HCT116 (cell line): ENCODE measurements around the gene SPOP. TPM values are rescaled to one million over a fixed set of nuclear protein-coding genes. Genes with fewer than 3 reads are reported as not detected.

Experiments used
- ATAC-seq: fragments of 200-7000 bp; cut with Tn5 transposase; 2 replicates; pipeline ENCODE4 v1.9.1; 2020; ENCODE audit warnings: mild to moderate bottlenecking, moderate library complexity
- BruUV-seq: library from RNA; stranded (reverse); fragments of 400-500 nt; replicated peaks from 2 replicates; lab custom pipeline; 2021; lab: Mats Ljungman, UMichigan
- CTCF ChIA-PET: fragments of 300-600 bp; sonication (Branson Sonifier 250); formaldehyde crosslinking; loops from one replicate; lab custom pipeline; 2021; ENCODE audit warnings: antibody characterized with exemption; lab: Charles Lee
- POLR2A ChIA-PET: fragments of 300-600, 350-600 bp; sonication (Branson Sonifier 250); formaldehyde crosslinking; loops from one replicate; lab custom pipeline; 2021; ENCODE audit warnings: antibody characterized with exemption; lab: Charles Lee
- RAD21 ChIA-PET, 2 experiments: fragments of 300-600 bp; sonication (Branson Sonifier 250); formaldehyde crosslinking; loops; one replicate each; lab custom pipeline; 2023; ENCODE audit warnings: low total read pairs in 2 of 2; ENCODE audit not compliant: uncharacterized antibody in 2 of 2, unreplicated experiment in 2 of 2, low non-redundant PET in 1 of 2; lab: Charles Lee
- DNase-seq: peaks from one replicate; pipeline ENCODE4 v3.0.0-alpha.2; 2010; ENCODE audit warnings: low read depth, low spot score
- H2AFZ ChIP-seq: fragments of 200-600 bp; shearing (Covaris generic), sonication (generic); 2 replicates; pipeline ENCODE4 v1.6.1; 2017; ENCODE audit warnings: low read depth, mixed run types, mixed read lengths, antibody characterized with exemption, low read length; ENCODE audit not compliant: poor library complexity, severe bottlenecking
- H3K27ac ChIP-seq: 2 replicates; pipeline ENCODE4 v1.5.1; 2012; ENCODE audit warnings: low read depth, low read length
- H3K27me3 ChIP-seq: fragments of 200-600 bp; sonication (generic); 2 replicates; pipeline ENCODE4 v1.6.1; 2016; ENCODE audit warnings: mixed run types, low read length, mixed read lengths; ENCODE audit not compliant: insufficient read depth
- H3K36me3 ChIP-seq, 2 experiments: fragments of 200-500 bp in 1 of 2; fragments of 200-600 bp in 1 of 2; sonication (Bioruptor generic) in 1 of 2; sonication (generic) in 1 of 2; 2 replicates each; pipeline versions ENCODE4 v1.5.1 to v1.6.1; 2014 to 2016; ENCODE audit warnings: low read length in 2 of 2, inconsistent platforms in 1 of 2, mixed read lengths in 1 of 2, mixed run types in 1 of 2; ENCODE audit not compliant: insufficient read depth in 2 of 2, control insufficient read depth in 1 of 2
- H3K4me1 ChIP-seq, 2 experiments: fragments of 200-600 bp in 1 of 2; sonication (generic) in 1 of 2; 2 replicates each; pipeline versions ENCODE4 v1.5.1 to v1.6.1; 2012 to 2017; ENCODE audit warnings: low read length in 2 of 2, inconsistent platforms in 1 of 2, mild to moderate bottlenecking in 1 of 2, mixed read lengths in 1 of 2, mixed run types in 1 of 2, moderate library complexity in 1 of 2; ENCODE audit not compliant: insufficient read depth in 2 of 2, control insufficient read depth in 1 of 2
- H3K4me2 ChIP-seq: fragments of 200-600 bp; sonication (generic); 2 replicates; pipeline ENCODE4 v1.6.1; 2017; ENCODE audit warnings: mixed run types, low read length, mixed read lengths
- H3K4me3 ChIP-seq, 2 experiments: fragments of 200-600 bp in 1 of 2; sonication (generic) in 1 of 2; replicated peaks in 1 of 2; 2 replicates each; pipeline ENCODE4 v1.5.1; 2011 to 2016; ENCODE audit warnings: low read length in 2 of 2, control low read depth in 1 of 2, low read depth in 1 of 2, mild to moderate bottlenecking in 1 of 2, mixed read lengths in 1 of 2, mixed run types in 1 of 2
- H3K79me2 ChIP-seq: fragments of 200-600 bp; sonication (generic); 2 replicates; pipeline ENCODE4 v1.6.1; 2017; ENCODE audit warnings: mild to moderate bottlenecking, mixed run types, low read length, moderate library complexity, mixed read lengths; ENCODE audit not compliant: insufficient read depth
- H3K9ac ChIP-seq: fragments of 200-600 bp; sonication (generic); 2 replicates; pipeline ENCODE4 v1.6.1; 2016; ENCODE audit warnings: low read length, mixed read lengths
- H3K9me2 ChIP-seq: fragments of 200-600 bp; sonication (generic), shearing (Covaris generic); 2 replicates; pipeline ENCODE4 v1.6.1; 2017; ENCODE audit warnings: mixed run types, mild to moderate bottlenecking, moderate library complexity; ENCODE audit not compliant: insufficient read depth
- H3K9me3 ChIP-seq, 2 experiments: fragments of 200-500 bp in 1 of 2; fragments of 200-600 bp in 1 of 2; sonication (Bioruptor generic) in 1 of 2; sonication (generic) in 1 of 2; 2 replicates each; pipeline ENCODE4 v1.6.1; 2014 to 2017; ENCODE audit warnings: low read length in 2 of 2, mixed read lengths in 2 of 2, inconsistent platforms in 1 of 2, low read depth in 1 of 2, mild to moderate bottlenecking in 1 of 2, mixed run types in 1 of 2, moderate library complexity in 1 of 2; ENCODE audit not compliant: control insufficient read depth in 1 of 2, insufficient read depth in 1 of 2
- H4K20me1 ChIP-seq: fragments of 200-600 bp; sonication (generic), shearing (Covaris generic); 2 replicates; pipeline ENCODE4 v1.6.1; 2017; ENCODE audit warnings: mixed run types, mild to moderate bottlenecking, moderate library complexity; ENCODE audit not compliant: insufficient read depth
- CBX3 ChIP-seq: IDR thresholded peaks from 2 replicates; pipeline ENCODE4 v1.6.1; 2012; ENCODE audit warnings: low read depth
- CEBPB ChIP-seq: IDR thresholded peaks from 2 replicates; pipeline ENCODE4 v1.6.1; 2012; ENCODE audit warnings: low read depth
- CTCF ChIP-seq, 3 experiments: fragments of 200-600 bp in 1 of 3; sonication (generic) in 1 of 3; IDR thresholded peaks in 2 of 3; conservative IDR thresholded peaks in 1 of 3; 2 replicates each; pipeline ENCODE4 v1.5.1; 2012 to 2017; ENCODE audit warnings: low read depth in 2 of 3, low read length in 2 of 3, antibody characterized with exemption in 1 of 3, borderline replicate concordance in 1 of 3, control low read depth in 1 of 3, mild to moderate bottlenecking in 1 of 3, mixed read lengths in 1 of 3, mixed run types in 1 of 3, moderate library complexity in 1 of 3; ENCODE audit not compliant: insufficient read depth in 1 of 3
- ELF1 ChIP-seq: IDR thresholded peaks from 2 replicates; pipeline ENCODE4 v1.6.1; 2012; ENCODE audit warnings: low read depth, borderline replicate concordance
- JUND ChIP-seq: IDR thresholded peaks from 2 replicates; pipeline ENCODE4 v1.6.1; 2012
- MAX ChIP-seq: IDR thresholded peaks from 2 replicates; pipeline ENCODE4 v1.6.1; 2012
- RAD21 ChIP-seq: IDR thresholded peaks from 2 replicates; pipeline ENCODE4 v1.6.1; 2012; ENCODE audit warnings: low read depth, mild to moderate bottlenecking
- REST ChIP-seq: IDR thresholded peaks from 2 replicates; pipeline ENCODE4 v1.6.1; 2012; ENCODE audit warnings: low read depth
- TCF7L2 ChIP-seq: IDR thresholded peaks from 2 replicates; pipeline ENCODE4 v1.7.0; 2011; ENCODE audit warnings: borderline replicate concordance, inconsistent platforms; ENCODE audit not compliant: insufficient read depth, insufficient read length; ENCODE audit errors: extremely low read depth
- ZBTB33 ChIP-seq: IDR thresholded peaks from 2 replicates; pipeline ENCODE4 v1.6.1; 2011; ENCODE audit warnings: mild to moderate bottlenecking, low read length, moderate library complexity; ENCODE audit not compliant: insufficient replicate concordance; ENCODE audit errors: extremely low read depth
- intact Hi-C: fragments of 100-400 bp; cut with micrococcal nuclease; formaldehyde crosslinking; loops from 2 replicates; pipeline ENCODE4 v1.10.0; 2022
- total RNA-seq: library from RNA; stranded (reverse); gene quantifications from one replicate; pipeline ENCODE4 v1.2.1, GENCODE V29; 2021; ENCODE audit not compliant: unreplicated experiment

SPOP gene
- total RNA-seq, 1 experiment from 2014 or later: 85.1 TPM

GRCh38 chr17:49670641-49671040 lies 7.3 kb downstream of the SPOP start:
- H3K27ac ChIP-seq: no peak overlapping the region
- BruUV-seq: no TSS peak
- no peak for TF ChIP-seq TCF7L2
- TF ChIP-seq MAX: no peak
- TF ChIP-seq REST: no peak
- no peak for TF ChIP-seq JUND
- no peak for TF ChIP-seq ELF1
- no peak for TF ChIP-seq RAD21
- TF ChIP-seq CTCF (IDR thresholded peaks at IDR 0.05 in 2 of 3, conservative IDR thresholded peaks at IDR 0.05 in 1 of 3; ENCODE audit: borderline replicate concordance in 1 of 3, insufficient read depth in 1 of 3, low read depth in 2 of 3, low read length in 2 of 3): no peak
- no peak for TF ChIP-seq CEBPB
- no peak for TF ChIP-seq CBX3
- TF ChIP-seq ZBTB33: no peak
- H3K9ac ChIP-seq: no peak overlapping the region
- ChIA-PET RAD21 (no interaction called here), POLR2A (no interaction called here), CTCF (interaction anchor here (1.5 kb wide), 1 partner anchor 101 kb away, joined by 7 read pairs; no protein-coding TSS in a partner anchor)
- H2AFZ ChIP-seq: no peak overlapping the region
- peaks cover 2% of the 10 kb centered on the region; the same call in 1 of the 2 replicates for H4K20me1 ChIP-seq
- no peaks in the 10 kb centered on the region for H3K4me1 ChIP-seq
- DNase-seq: no peak
- H3K4me3 ChIP-seq: no peak overlapping the region
- H3K36me3 ChIP-seq: no peaks in the 10 kb centered on the region; a peak in 1 of 4 replicates
- no peaks in the 10 kb centered on the region for H3K9me2 ChIP-seq
- ATAC-seq: no peak
- peaks cover 88% of the 10 kb centered on the region for H3K79me2 ChIP-seq
- H3K27me3 ChIP-seq: no peaks in the 10 kb centered on the region
- no peaks in the 10 kb centered on the region for H3K9me3 ChIP-seq
- intact Hi-C loops: no loop called here
- H3K4me2 ChIP-seq: no peak overlapping the region
